ENCODE results near the gene C1orf35.

DNA sequence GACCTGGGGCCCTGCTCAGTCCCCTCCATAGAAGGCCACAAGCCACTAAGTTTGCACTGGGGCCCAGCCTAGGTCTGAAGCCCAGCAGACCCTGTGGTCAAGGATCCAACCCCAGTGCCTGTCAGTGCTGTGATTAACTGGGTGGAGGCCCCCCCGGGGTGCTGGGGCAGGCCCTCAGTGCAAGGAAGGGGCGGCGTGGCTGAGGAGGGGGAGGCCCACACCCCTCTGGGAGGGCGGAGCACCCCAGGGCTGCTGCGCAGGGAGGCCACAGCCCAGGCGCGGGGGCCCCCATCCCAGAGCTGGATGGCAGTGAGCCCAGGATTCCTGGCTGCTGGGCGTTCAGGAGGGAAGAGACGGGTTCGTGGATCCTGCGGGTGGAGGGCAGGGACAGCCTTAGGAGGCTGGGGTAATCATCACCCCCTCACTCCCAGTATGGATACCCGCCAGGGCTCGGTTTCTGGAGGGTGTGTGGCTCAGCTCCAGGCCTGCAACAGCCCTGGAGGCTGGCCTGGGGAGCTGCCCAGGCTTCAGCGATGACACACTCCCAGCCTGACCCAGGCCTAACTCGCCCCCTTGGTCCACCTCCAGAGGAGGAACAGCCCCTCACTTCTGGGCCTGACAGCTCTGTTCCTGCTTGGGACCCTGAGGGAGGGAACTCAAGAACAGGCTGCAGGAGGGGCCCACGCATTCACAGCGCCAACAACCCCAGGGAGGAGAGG, 47.5 kb upstream of the C1orf35 start:
- TF ChIP-seq, protein P1, sequence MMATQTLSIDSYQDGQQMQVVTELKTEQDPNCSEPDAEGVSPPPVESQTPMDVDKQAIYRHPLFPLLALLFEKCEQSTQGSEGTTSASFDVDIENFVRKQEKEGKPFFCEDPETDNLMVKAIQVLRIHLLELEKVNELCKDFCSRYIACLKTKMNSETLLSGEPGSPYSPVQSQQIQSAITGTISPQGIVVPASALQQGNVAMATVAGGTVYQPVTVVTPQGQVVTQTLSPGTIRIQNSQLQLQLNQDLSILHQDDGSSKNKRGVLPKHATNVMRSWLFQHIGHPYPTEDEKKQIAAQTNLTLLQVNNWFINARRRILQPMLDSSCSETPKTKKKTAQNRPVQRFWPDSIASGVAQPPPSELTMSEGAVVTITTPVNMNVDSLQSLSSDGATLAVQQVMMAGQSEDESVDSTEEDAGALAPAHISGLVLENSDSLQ (IDR thresholded peaks at IDR 0.05): no peak
- TF ChIP-seq BHLHE40 (IDR thresholded peaks at IDR 0.05; ENCODE audit: borderline replicate concordance): no peak

All from HEK293T (cell line).